ENCODE measurements around the gene FKBP14. TPM values are rescaled to one million over a fixed set of nuclear protein-coding genes. Genes with fewer than 3 reads are reported as not detected.

The FKBP14 gene
- total RNA-seq, 4 donors from 2014 or later: 4.9 to 86.5 (median 11.5) TPM

GRCh38 chr7:30047124-30047523, 20.6 kb upstream of the FKBP14 start:
- Histone ChIP-seq H3K27ac (no peak overlapping the region), H3K36me3 (no peaks in the 10 kb centered on the region), H3K4me3 (no peak overlapping the region), H3K9me3 (no peaks in the 10 kb centered on the region), H3K4me1 (no peaks in the 10 kb centered on the region), H3K27me3 (no peaks in the 10 kb centered on the region)
- no peak for TF ChIP-seq CTCF (IDR thresholded peaks at IDR 0.05)
- no peak for TF ChIP-seq POLR2A (IDR thresholded peaks at IDR 0.05)
- no peak for DNase-seq
- intact Hi-C loops (cut with DNase I; ENCODE audit: low total_unique reads): no loop called here

- TF ChIP-seq CTCF (IDR thresholded peaks at IDR 0.05): no peak
- no peak for TF ChIP-seq POLR2A (IDR thresholded peaks at IDR 0.05)
Observed at GRCh38 chr7:30046127-30046770, 19.7 kb upstream of the FKBP14 start.

GRCh38 chr7:30041526-30042269, 15.2 kb upstream of the FKBP14 start:
- DNase-seq: no peak
- H3K27ac ChIP-seq: no peak overlapping the region
- H3K9me3 ChIP-seq: no peaks in the 10 kb centered on the region
- no peaks in the 10 kb centered on the region for H3K4me1 ChIP-seq
- no peak for TF ChIP-seq POLR2A (IDR thresholded peaks at IDR 0.05)
- TF ChIP-seq CTCF (IDR thresholded peaks at IDR 0.05): no peak
- no peak overlapping the region for H3K4me3 ChIP-seq
- no peaks in the 10 kb centered on the region for H3K36me3 ChIP-seq
- intact Hi-C loops (cut with DNase I; ENCODE audit: low total_unique reads): no loop called here
- no peaks in the 10 kb centered on the region for H3K27me3 ChIP-seq

More at GRCh38 chr7:30046127-30046770, 19.7 kb upstream of the FKBP14 start:
- intact Hi-C loops (cut with DNase I; ENCODE audit: low total_unique reads): no loop called here
- no peaks in the 10 kb centered on the region for H3K36me3 ChIP-seq
- DNase-seq: no peak
- no peaks in the 10 kb centered on the region for H3K4me1 ChIP-seq
- H3K27ac ChIP-seq: no peak overlapping the region
- H3K27me3 ChIP-seq: no peaks in the 10 kb centered on the region
- H3K4me3 ChIP-seq: no peak overlapping the region
- H3K9me3 ChIP-seq: no peaks in the 10 kb centered on the region

- Histone ChIP-seq H3K27me3 (no peaks in the 10 kb centered on the region), H3K4me3 (no peak overlapping the region), H3K27ac (peak overlapping the region; percentile 11 to 44), H3K4me1 (no peaks in the 10 kb centered on the region), H3K9me3 (no peaks in the 10 kb centered on the region), H3K36me3 (no peaks in the 10 kb centered on the region)
- intact Hi-C loops (cut with DNase I; ENCODE audit: low total_unique reads): no loop called here
- no peak for TF ChIP-seq CTCF (IDR thresholded peaks at IDR 0.05)
- TF ChIP-seq POLR2A (IDR thresholded peaks at IDR 0.05): no peak
- no peak for DNase-seq
Observed at GRCh38 chr7:30040938-30041337, 14.4 kb upstream of the FKBP14 start.
